HG03460 (cell line): Measurements from ENCODE around the gene C9orf152.
"Not testable (repeated sequence)": the region's sequence is repeated elsewhere in the genome, so short reads cannot be mapped to it uniquely, and the experiment has no call there.

Experiments used
- ATAC-seq: cut with Tn5 transposase; IDR thresholded peaks from one replicate; pipeline ENCODE4 v1.9.1; 2021; ENCODE audit not compliant: unreplicated experiment

Gene C9orf152

GRCh38 chr9:110214586-110215355 is 6.8 kb upstream of the C9orf152 start:
- no peak for ATAC-seq

DNA sequence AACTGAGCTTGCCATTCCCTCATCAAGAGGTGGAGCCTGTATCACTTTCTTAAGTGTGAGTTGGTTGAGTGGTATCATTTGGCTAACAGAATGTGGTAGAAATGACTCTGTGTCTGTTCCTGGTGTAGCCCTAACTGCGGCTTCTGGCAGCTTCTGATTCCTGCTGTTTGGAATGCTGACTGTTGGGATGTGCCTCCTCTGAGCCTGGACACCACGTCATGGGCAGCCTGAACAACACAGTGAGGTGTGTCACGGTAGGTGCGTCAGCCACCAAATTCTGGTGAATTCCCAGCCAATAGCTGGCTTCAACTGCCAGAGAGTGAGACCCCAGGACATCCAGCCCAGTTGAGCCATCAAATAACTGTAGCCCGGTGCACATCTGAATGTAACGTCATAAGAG is 6.1 kb upstream of the C9orf152 start:
- ATAC-seq, result no peak

DNA sequence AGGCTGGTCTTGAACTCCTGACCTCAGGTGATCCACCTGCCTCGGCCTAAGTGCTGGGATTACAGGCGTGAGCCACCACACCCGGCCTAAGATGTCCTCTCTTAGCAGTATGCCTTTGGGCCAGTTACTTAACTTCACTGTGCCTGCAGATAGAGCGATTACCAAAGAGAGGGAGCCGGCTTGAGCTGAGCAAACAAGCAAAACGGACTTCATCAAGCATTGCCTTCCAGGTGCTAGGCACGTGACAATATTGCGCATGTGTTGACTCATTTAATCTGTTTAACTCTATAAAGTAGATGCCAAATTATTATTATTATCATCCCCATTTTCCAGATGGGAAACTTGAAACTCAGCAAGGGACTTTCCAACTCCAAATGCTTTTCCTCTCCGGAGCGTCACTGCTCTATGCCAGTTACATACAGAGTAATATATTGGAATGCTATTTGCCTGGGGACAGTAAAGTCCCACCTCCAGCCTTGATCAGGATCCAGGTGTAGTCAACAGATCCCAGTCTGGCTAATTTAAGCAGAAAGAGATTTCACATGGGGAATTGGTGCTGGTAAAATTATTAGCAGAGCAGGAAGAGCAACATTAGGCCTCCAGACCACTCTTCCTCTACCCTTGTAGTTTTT is 5.6 kb upstream of the C9orf152 start:
- ATAC-seq, result no peak

GRCh38 chr9:110207071-110207641 is 803 bp downstream of the C9orf152 start:
- ATAC-seq, result no peak

- no peak for ATAC-seq
These were observed 1.6 kb downstream of the C9orf152 start for GRCh38 chr9:110206389-110206788.

DNA sequence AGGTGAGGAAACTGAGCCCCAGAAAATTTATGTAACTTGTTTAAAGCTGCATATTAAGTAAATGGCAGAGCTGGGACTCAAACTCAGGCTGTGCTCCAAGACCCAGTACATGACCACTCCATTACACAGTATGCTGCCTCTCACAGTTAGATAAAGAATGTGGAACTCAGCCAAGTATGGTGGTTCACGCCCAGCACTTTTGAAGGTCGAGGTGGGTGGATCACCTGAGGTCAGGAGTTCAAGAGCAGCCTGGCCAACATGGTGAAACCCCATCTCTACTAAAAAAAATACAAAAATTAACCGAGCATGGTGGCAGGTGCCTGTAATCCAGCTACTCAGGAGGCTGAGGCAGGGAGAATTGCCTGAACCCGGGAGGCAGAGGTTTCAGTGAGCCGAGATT is 2.3 kb downstream of the C9orf152 start:
- ATAC-seq, result not testable (repeated sequence)

GRCh38 chr9:110202232-110202631 is 5.7 kb downstream of the C9orf152 start:
- ATAC-seq, result no peak

DNA sequence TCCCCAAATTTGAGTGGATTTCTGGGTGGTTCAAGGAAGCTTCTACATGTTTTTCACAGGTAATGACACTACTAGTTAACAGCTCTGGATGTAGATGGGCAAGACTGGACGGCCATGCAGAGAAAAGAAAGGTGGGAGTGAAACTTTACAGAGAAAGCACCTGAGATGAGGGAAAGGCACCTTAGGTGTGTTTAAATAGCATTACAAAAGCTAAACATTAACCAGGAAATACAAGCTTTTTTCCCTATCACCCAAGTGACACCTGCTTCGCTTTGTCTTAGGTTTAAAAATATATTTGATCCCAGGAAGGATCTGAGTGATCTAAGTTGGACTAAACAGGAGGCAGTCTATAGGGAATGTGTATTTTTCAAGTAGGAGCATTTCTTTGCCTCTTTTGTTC is 8.3 kb downstream of the C9orf152 start:
- no peak for ATAC-seq

GRCh38 chr9:110198357-110198756 is 9.6 kb downstream of the C9orf152 start:
- no peak for ATAC-seq

DNA sequence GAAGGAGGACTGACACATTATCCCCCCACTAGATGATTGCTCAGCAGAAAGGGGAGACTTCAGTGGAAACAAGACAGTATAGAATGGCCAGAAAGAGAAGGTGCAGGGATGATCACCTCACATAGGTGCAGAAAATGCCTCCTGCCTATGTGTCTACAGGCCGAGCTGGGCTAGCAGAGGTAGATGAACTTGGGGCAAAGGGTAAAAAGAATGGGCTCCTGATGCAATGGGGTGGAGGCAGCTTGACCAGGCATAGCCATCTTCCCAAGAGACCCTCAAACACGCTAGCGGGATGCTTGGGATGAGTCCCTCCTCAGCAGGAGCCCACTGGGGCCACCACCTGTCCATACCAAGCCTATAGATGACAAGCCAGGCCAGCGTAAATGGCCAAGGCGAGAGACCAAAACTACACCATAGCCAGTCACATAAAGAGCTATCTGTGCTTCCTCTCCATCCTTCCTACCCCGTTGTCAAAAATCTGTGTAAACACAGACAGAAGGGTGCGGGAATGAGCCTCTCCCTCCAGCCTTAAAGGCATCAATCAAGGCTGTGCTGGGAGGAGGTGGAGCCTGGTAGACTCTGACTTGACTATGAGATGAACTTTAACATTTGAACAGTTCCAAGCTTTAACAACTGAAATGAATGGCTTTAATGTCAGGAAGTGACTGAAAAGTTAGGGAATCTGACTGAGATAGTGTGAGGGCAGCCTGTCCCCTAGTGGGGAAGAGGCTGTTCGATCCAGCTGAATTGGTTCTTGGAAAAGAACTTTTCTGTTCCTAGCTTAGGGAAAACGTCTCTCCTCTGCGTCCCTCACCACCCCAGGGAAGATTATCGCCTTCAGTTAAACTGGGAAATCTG is 10.4 kb downstream of the C9orf152 start:
- no peak for ATAC-seq

DNA sequence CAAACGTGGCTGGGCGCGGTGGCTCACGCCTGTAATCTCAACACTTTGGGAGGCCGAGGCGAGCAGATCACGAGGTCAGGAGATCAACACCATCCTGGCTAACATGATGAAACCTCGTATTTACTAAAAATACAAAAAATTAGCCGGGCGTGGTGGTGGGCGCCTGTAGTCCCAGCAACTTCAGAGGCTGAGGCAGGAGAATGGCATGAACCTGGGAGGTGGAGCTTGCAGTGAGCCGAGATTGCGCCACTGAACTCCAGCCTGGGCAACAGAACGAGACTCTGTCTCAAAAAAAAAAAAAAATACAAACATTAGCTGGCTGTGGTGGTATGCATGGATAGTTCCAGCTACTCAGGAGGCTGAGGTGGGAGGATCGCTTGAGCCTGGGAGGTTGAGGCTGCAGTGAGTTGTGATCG is 11.9 kb downstream of the C9orf152 start:
- not testable (repeated sequence) for ATAC-seq

DNA sequence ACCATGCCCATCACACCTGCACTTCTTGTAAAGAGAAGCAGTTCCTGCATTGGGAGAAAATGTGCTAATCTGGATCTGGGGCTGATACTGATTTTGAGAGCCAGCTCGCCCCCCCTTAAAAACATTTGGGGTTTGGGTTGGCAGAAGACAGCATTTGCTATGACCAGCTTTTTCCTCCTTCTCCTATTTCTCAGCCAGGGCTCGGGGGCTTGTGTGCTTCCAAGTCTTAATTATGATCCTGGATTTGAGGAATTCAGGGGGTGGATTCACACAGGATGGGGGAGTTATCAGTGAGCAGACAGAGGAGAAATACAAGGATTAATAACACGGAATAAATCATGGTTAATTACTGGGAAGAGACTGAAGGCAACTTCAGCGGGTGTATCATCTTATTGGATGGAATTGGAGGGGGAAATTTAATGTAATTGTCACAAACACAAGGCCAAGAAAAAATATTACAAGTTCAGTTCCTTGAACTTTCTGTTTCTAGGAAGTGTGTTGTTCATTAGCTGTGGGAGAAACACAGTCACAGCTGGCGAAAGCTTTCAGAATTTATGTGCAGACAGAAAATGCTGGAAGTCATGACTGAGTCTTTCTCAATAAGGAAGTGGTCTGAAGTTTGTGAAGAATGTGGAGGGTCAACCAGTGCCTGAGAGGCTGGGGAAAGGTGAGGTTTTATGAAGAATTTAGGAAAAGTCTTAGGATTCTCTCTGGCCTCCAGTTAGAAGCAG is 15.3 kb downstream of the C9orf152 start:
- ATAC-seq, result no peak

- ATAC-seq, result no peak
These were observed 16.3 kb downstream of the C9orf152 start for GRCh38 chr9:110191615-110192014.

DNA sequence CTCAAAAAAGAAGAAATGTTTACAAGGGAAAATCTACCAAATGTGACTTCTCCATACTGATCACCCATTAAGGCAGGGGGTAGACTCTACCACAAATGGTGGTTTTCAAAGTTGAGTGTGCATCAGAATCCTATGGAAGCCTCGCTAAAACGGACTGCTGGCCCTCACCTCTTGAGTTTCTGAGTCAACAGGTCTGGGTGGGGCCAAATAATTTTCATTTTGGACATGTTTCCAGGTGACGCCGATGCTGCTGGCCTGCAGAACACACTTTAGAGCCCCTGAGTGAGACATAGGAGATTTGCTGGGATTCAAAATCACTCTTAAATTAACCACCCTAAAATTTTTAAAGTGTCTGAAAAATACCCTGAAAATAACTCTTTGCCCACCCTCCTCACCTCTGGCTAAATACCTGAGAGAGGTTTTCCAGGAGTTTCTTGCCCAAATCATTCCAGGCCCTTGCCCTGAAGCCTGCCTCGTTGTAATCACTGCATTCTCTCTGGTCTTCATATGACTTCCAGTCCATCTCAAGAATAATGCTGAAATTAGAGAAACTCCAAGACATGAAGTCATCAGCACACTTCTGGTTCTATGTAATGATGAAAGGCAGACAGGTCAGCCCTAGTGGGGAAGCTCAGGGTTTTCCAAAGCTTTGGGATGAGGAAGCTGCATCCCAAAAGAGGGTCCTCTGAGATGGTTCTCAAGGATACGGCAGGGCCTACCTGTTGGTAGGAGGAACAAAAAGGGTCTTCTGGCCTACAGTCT is 18.2 kb downstream of the C9orf152 start:
- no peak for ATAC-seq

DNA sequence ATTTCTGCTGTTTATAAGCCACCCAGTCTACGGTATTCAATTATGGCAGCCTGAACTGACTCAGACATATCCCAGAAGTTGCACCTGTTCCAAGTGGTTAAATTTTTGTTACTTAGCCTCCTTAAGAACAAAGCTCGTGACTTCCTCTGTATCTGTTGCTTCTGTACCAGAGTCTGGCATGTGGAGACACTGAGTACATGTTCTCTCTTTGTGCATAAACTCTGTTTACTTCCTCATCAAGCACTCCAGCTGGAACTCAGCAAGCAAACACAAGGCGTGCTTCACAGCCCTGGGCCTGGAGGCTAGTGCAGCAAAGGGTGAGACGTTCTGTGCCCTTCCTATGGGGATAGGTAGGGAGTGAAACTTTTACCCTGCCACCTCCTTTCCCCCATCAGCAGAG is 19.0 kb downstream of the C9orf152 start:
- ATAC-seq, result no peak

GRCh38 chr9:110188101-110188500 is 19.9 kb downstream of the C9orf152 start:
- ATAC-seq, result no peak

DNA sequence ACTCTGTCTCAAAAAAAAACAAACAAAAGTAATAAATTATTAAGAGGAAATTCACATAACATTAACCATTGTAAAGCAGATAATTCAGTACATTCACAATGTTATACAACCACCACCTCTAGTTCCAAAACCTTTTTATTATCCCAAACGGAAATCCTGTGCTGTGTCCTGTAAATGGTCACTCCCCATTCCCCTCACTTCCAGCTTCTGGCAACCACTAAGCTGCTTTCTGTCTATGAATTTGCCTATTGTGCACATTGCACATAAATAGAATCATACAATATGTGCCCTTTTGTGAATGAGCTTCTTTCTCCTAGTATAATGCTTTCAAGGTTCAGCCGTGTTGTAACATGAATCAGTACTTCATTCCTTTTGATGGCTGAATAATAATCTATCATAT is 20.8 kb downstream of the C9orf152 start:
- ATAC-seq, result no peak

DNA sequence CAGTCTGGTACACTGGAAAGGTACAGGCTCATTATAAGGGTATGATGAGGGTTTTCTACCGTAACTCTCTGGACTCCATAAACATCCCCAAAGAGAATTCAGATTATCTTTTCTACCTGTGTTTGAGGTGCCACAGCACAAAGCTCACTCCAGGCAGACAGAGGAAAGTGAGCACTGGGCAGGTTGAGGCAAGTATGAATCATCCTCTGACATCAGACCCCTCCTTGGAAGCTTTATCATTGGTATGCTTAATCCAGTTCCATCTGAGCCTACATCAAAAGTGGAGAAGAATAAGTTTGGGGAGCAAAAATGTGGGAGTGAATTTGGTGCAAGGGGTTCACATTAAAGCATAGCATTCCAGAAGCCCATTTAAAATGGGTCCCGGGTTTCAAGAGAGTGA is 21.7 kb downstream of the C9orf152 start:
- no peak for ATAC-seq

DNA sequence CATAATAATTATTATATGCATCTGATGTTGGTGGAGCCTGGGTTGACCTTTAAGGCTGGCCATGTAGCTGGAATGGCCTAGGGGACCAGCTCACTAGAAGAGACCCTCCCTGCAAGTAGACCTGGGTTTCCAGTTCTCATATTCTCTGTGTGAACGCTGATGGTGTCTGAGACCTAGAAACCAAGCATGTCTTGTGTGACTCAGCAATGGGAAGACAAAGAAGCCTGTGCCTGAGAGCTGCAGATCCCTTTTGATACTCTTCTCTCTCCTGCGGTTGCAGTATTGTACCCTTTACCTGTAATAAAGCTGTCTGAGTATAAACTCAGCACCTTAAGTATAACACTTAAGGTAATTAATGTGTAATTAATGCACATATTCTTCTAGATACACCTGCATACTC is 22.2 kb downstream of the C9orf152 start:
- ATAC-seq, result no peak
